ENCODE results near the gene RUNX2. TPM values are rescaled to one million over a fixed set of nuclear protein-coding genes. Genes with fewer than 3 reads are reported as not detected.

Gene RUNX2
- total RNA-seq, 1 experiment from 2014 or later: 3.8 TPM

DNA sequence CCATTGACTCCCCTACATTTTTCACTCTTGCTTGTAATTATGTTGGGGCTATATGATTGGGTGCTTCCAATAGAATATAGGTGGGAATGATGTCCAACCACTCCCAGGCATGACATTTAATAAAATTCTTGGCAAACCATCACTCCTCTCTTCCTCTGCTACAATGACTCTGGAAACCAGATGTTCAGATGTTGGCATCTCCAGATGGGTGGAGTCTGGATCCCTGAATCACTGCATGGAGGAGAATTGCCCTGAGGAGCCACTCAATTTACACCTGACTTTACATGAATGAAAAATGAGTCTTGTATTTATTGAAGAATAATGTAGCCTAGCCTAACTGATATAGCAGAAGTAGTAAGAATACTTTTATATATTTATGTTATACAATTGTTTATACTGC lies 356.3 kb downstream of the RUNX2 start:
- ChIA-PET POLR2A (ENCODE audit: unreplicated experiment) (interaction anchor here (0.6 kb wide), 1 partner anchor 175 kb away, joined by 3 read pairs; no protein-coding TSS in a partner anchor), CTCF (no interaction called here)
- H3F3A ChIP-seq (ENCODE audit: low read length, unreplicated experiment): no peaks in the 10 kb centered on the region
- no peaks in the 10 kb centered on the region for H3K4me1 ChIP-seq (ENCODE audit: insufficient read depth, low read length)
- no peaks in the 10 kb centered on the region for H3K79me2 ChIP-seq (ENCODE audit: low read length)
- H3K4me2 ChIP-seq (ENCODE audit: low read length): no peak overlapping the region
- no peaks in the 10 kb centered on the region; the same call in 1 of the 2 replicates for H3K36me3 ChIP-seq (ENCODE audit: low read depth, low read length)
- no peak overlapping the region for H3K27ac ChIP-seq (ENCODE audit: low read length)
- no peaks in the 10 kb centered on the region for H4K20me1 ChIP-seq (ENCODE audit: low read length)
- H3K27me3 ChIP-seq (ENCODE audit: low read length): no peaks in the 10 kb centered on the region
- DNase-seq (no peak), ATAC-seq (no peak)
- no TSS peak for BruUV-seq (replicated peaks)
- intact Hi-C loops (cut with micrococcal nuclease): no loop called here
- H3K9me3 ChIP-seq (ENCODE audit: low read length): 0 out of 2 replicates have a peak, but pooled peaks cover 4% of the 10 kb centered on the region
- H3K9me2 ChIP-seq (replicated peaks; ENCODE audit: low read length): no peaks in the 10 kb centered on the region
- no peak overlapping the region for H2AFZ ChIP-seq (ENCODE audit: low read length)
- no peak overlapping the region for H3K4me3 ChIP-seq (ENCODE audit: low read length)
- TF ChIP-seq, protein P1, sequence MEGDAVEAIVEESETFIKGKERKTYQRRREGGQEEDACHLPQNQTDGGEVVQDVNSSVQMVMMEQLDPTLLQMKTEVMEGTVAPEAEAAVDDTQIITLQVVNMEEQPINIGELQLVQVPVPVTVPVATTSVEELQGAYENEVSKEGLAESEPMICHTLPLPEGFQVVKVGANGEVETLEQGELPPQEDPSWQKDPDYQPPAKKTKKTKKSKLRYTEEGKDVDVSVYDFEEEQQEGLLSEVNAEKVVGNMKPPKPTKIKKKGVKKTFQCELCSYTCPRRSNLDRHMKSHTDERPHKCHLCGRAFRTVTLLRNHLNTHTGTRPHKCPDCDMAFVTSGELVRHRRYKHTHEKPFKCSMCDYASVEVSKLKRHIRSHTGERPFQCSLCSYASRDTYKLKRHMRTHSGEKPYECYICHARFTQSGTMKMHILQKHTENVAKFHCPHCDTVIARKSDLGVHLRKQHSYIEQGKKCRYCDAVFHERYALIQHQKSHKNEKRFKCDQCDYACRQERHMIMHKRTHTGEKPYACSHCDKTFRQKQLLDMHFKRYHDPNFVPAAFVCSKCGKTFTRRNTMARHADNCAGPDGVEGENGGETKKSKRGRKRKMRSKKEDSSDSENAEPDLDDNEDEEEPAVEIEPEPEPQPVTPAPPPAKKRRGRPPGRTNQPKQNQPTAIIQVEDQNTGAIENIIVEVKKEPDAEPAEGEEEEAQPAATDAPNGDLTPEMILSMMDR (conservative IDR thresholded peaks at IDR 0.05; ENCODE audit: low read depth, low read length): no peak
- TF ChIP-seq EZH2 (IDR thresholded peaks at IDR 0.05; ENCODE audit: low read length, unreplicated experiment): no peak
- no peak for TF ChIP-seq EZH2phosphoT487 (IDR thresholded peaks at IDR 0.05; ENCODE audit: borderline replicate concordance, low read length)
- no peak overlapping the region for H3K9ac ChIP-seq (ENCODE audit: low read length)

DNA sequence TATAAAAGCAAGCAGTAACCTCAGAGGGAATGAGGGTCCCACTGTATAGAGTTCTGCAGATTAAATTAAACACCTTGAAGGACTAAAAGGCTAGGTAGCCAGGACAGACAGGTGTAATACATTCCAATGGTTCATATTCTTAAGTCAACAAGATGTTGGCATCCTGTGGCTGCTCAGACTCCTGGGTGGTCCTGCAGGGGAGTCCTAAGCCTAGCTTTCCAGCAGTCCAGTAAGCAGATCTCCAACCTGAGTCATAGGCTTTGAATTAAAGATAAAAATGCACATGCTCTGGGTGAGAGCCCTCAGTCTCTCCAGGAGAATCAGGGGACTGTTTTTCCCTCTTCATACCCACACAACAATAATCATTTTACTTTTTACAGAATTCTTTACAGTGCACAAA lies 356.9 kb downstream of the RUNX2 start:
- Histone ChIP-seq H3K9me2 (replicated peaks; ENCODE audit: low read length) (no peaks in the 10 kb centered on the region), H3K4me1 (ENCODE audit: insufficient read depth, low read length) (no peaks in the 10 kb centered on the region), H3K27ac (ENCODE audit: low read length) (no peak overlapping the region), H3K79me2 (ENCODE audit: low read length) (no peaks in the 10 kb centered on the region), H2AFZ (ENCODE audit: low read length) (no peak overlapping the region), H3K9me3 (ENCODE audit: low read length) (0 out of 2 replicates have a peak, but pooled peaks cover 4% of the 10 kb centered on the region), H3K27me3 (ENCODE audit: low read length) (no peaks in the 10 kb centered on the region), H3K4me2 (ENCODE audit: low read length) (no peak overlapping the region), H3K36me3 (ENCODE audit: low read depth, low read length) (no peaks in the 10 kb centered on the region; the same call in 1 of the 2 replicates), H3F3A (ENCODE audit: low read length, unreplicated experiment) (no peaks in the 10 kb centered on the region), H3K9ac (ENCODE audit: low read length) (no peak overlapping the region), H4K20me1 (ENCODE audit: low read length) (no peaks in the 10 kb centered on the region), H3K4me3 (ENCODE audit: low read length) (no peak overlapping the region)
- BruUV-seq (replicated peaks): no TSS peak
- no peak for ATAC-seq
- intact Hi-C loops (cut with micrococcal nuclease): no loop called here
- TF ChIP-seq EZH2phosphoT487 (IDR thresholded peaks at IDR 0.05; ENCODE audit: borderline replicate concordance, low read length): no peak
- TF ChIP-seq, protein P1 (conservative IDR thresholded peaks at IDR 0.05; ENCODE audit: low read depth, low read length): no peak
- no peak for TF ChIP-seq EZH2 (IDR thresholded peaks at IDR 0.05; ENCODE audit: low read length, unreplicated experiment)
- DNase-seq: no peak
- POLR2A ChIA-PET (ENCODE audit: unreplicated experiment): no interaction called here
- CTCF ChIA-PET: no interaction called here

DNA sequence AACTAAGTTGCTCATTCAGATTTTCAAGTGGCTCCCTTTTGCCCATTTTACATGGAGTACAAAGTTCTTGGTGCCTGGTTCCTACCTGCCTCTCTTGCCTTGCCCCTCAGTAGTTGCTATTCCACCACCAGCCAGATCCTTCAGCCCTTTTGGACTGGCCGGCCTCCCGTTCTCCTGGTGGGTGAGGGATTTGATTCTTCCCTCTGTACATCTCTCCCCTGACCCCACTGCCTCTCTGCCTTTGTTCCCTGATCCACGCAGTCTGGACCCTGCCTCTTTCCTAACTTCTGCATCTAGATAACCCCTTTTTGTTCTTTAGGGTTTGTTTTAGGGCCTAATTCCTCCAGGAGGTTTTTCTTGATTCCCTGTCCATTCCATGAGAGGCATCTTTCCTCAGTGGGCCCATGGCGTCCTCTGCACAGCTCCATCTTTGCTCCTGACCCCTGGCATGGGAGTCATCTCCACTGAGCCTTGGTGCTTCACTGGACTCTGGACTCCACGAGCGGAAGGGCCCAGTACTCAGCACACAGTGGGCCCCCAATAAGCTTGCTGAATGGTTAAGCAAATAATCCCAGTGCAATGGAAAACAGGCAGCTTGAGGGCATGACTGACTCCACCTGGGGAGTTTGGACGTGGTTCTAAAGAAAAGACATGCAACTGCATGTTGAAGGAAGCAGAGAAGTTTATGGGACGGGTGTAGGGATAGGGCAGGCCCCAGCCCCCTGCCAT lies 358.9 kb downstream of the RUNX2 start:
- ChIA-PET POLR2A (ENCODE audit: unreplicated experiment) (no interaction called here), CTCF (no interaction called here)
- no peak overlapping the region for H3K27ac ChIP-seq (ENCODE audit: low read length)
- H3K4me3 ChIP-seq (ENCODE audit: low read length): no peak overlapping the region
- H3K9me2 ChIP-seq (replicated peaks; ENCODE audit: low read length): no peaks in the 10 kb centered on the region
- H3K27me3 ChIP-seq (ENCODE audit: low read length): no peaks in the 10 kb centered on the region
- H3K36me3 ChIP-seq (ENCODE audit: low read depth, low read length): no peaks in the 10 kb centered on the region
- peaks cover 13% of the 10 kb centered on the region; the same call in 1 of the 2 replicates for H3K4me1 ChIP-seq (ENCODE audit: insufficient read depth, low read length)
- H2AFZ ChIP-seq (ENCODE audit: low read length): no peak overlapping the region
- DNase-seq (no peak), ATAC-seq (no peak)
- H3K4me2 ChIP-seq (ENCODE audit: low read length): no peak overlapping the region
- BruUV-seq (replicated peaks): no TSS peak
- no peaks in the 10 kb centered on the region for H3F3A ChIP-seq (ENCODE audit: low read length, unreplicated experiment)
- intact Hi-C loops (cut with micrococcal nuclease): no loop called here
- H4K20me1 ChIP-seq (ENCODE audit: low read length): no peaks in the 10 kb centered on the region
- H3K9ac ChIP-seq (ENCODE audit: low read length): no peak overlapping the region
- no peak for TF ChIP-seq EZH2 (IDR thresholded peaks at IDR 0.05; ENCODE audit: low read length, unreplicated experiment)
- TF ChIP-seq EZH2phosphoT487 (IDR thresholded peaks at IDR 0.05; ENCODE audit: borderline replicate concordance, low read length): no peak
- TF ChIP-seq, protein P1 (conservative IDR thresholded peaks at IDR 0.05; ENCODE audit: low read depth, low read length): no peak
- H3K9me3 ChIP-seq (ENCODE audit: low read length): 0 out of 2 replicates have a peak, but pooled peaks cover 3% of the 10 kb centered on the region
- no peaks in the 10 kb centered on the region for H3K79me2 ChIP-seq (ENCODE audit: low read length)

Data from PC-3 (cell line).